ENCODE results near the gene STING1. TPM values are rescaled to one million over a fixed set of nuclear protein-coding genes. Genes with fewer than 3 reads are reported as not detected.
"Not testable (repeated sequence)": the region's sequence is repeated elsewhere in the genome, so short reads cannot be mapped to it uniquely, and the experiment has no call there.

STING1 gene
- polyA plus RNA-seq, 1 donor from 2014 or later, result 0.12 TPM

DNA sequence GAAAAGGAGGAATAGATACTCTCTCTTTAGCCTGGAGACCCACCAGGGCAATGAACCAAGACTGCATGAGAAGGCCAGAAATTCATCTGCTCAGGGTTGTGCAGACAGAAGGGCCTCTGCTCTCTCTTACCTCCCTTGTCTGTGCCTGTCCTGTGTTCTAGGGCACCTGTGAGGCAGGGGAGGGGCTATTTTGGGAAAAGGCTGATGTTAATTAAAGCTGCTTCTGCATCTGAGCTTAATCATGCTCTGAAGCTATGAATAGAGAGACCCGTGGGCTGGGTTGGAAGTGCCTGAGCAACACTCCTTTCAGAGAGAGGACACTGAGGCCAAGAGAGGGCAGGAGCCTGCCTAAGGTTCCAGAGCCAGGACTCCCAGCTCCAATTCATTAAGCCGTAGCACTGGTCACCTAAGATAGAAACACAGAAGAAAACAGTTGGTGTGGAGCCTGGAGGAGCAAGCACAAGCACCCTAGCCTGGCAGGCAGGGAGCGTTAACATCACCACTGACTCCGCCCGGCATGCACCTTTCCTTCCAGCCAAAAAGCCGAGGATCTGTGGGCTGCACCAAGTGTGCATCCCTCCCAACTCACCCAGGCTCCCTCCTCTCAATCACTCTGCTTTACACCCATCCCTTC, 31.4 kb upstream of the STING1 start:
- Histone ChIP-seq H3K27ac (ENCODE audit: low read length) (no peak overlapping the region), H2AFZ (ENCODE audit: low read depth, low read length) (no peak overlapping the region), H3K9ac (ENCODE audit: low read length) (no peak overlapping the region), H3K4me2 (ENCODE audit: low read length) (no peak overlapping the region), H3K9me2 (ENCODE audit: insufficient read depth, low read length) (no peaks in the 10 kb centered on the region), H4K20me1 (ENCODE audit: insufficient read depth) (no peaks in the 10 kb centered on the region), H3F3A (ENCODE audit: insufficient read depth, low read length, poor library complexity, severe bottlenecking) (no peaks in the 10 kb centered on the region), H3K27me3 (ENCODE audit: insufficient read depth, low read depth, low read length) (no peaks in the 10 kb centered on the region), H3K36me3 (ENCODE audit: insufficient read depth, low read length) (no peaks in the 10 kb centered on the region), H3K4me3 (ENCODE audit: low read length) (no peak overlapping the region), H3K79me2 (replicated peaks; ENCODE audit: insufficient read depth, low read length) (no peaks in the 10 kb centered on the region), H3K9me3 (ENCODE audit: low read length) (no peaks in the 10 kb centered on the region)
- TF ChIP-seq, protein P1, sequence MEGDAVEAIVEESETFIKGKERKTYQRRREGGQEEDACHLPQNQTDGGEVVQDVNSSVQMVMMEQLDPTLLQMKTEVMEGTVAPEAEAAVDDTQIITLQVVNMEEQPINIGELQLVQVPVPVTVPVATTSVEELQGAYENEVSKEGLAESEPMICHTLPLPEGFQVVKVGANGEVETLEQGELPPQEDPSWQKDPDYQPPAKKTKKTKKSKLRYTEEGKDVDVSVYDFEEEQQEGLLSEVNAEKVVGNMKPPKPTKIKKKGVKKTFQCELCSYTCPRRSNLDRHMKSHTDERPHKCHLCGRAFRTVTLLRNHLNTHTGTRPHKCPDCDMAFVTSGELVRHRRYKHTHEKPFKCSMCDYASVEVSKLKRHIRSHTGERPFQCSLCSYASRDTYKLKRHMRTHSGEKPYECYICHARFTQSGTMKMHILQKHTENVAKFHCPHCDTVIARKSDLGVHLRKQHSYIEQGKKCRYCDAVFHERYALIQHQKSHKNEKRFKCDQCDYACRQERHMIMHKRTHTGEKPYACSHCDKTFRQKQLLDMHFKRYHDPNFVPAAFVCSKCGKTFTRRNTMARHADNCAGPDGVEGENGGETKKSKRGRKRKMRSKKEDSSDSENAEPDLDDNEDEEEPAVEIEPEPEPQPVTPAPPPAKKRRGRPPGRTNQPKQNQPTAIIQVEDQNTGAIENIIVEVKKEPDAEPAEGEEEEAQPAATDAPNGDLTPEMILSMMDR (IDR thresholded peaks at IDR 0.05; ENCODE audit: poor library complexity, severe bottlenecking), result peak; percentile 23
- no peak for TF ChIP-seq SMC3 (conservative IDR thresholded peaks at IDR 0.05; ENCODE audit: poor library complexity)

DNA sequence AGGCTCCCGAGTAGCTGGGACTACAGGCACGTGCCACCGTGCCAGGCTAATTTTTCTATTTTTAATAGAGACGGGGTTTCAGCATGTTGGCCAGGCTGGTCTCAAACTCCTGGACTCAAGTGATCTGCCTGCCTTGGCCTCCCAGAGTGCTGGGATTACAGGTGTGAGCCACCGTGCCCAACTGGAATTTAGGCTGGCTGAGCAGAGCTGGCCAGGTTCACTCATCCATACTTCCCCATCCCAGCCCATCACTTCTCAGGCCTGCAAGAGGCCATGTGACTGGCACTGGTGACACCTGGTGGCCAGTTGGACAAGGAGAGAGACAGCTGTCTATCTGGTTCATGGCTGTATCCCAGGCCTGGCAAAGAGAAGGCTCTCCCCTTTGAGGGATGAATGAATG, 30.9 kb upstream of the STING1 start:
- not testable (repeated sequence) for H3K27me3 ChIP-seq (ENCODE audit: insufficient read depth, low read depth, low read length); H3K79me2 ChIP-seq (replicated peaks; ENCODE audit: insufficient read depth, low read length); H3K27ac ChIP-seq (ENCODE audit: low read length); H3F3A ChIP-seq (ENCODE audit: insufficient read depth, low read length, poor library complexity, severe bottlenecking); H4K20me1 ChIP-seq (ENCODE audit: insufficient read depth); H3K4me2 ChIP-seq (ENCODE audit: low read length); H3K9me3 ChIP-seq (ENCODE audit: low read length); H3K9me2 ChIP-seq (ENCODE audit: insufficient read depth, low read length); H3K9ac ChIP-seq (ENCODE audit: low read length); H3K36me3 ChIP-seq (ENCODE audit: insufficient read depth, low read length); H3K4me3 ChIP-seq (ENCODE audit: low read length); H2AFZ ChIP-seq (ENCODE audit: low read depth, low read length)
- peak; percentile 79 for TF ChIP-seq SMC3 (conservative IDR thresholded peaks at IDR 0.05; ENCODE audit: poor library complexity)
- TF ChIP-seq, protein P1 (IDR thresholded peaks at IDR 0.05; ENCODE audit: poor library complexity, severe bottlenecking), result peak; percentile 67
- TF ChIP-seq RAD21 (conservative IDR thresholded peaks at IDR 0.05), result peak; percentile 68

DNA sequence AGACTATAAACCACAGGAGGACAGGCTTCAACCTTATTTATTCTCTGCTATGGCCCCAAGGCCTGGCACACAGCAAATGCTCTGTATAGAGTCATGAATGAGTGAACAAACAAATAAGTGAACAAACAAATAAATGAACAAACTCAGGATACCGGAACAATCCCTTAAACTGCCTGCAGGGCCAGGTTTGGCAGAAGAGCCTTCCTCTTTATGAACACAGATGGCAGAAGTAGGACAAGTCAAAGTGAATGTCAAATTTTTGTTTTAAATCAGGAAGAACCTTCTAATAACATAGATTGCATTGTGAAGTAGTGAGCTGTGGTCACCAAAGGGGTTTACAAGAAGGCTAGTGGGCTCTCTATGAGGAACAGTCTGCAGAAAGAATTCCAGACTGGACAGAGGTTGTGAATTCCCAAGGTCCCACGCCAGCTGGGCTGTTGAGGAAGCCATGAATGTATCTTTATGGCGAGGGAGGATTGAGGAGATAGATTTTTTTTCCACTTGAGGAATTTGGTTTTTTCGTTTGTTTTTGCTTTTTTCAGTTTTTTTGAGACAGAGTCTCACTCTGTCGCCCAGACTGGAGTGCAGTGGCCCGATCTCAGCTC, 30.3 kb upstream of the STING1 start:
- H3K9me2 ChIP-seq (ENCODE audit: insufficient read depth, low read length), result no peaks in the 10 kb centered on the region
- H2AFZ ChIP-seq (ENCODE audit: low read depth, low read length), result no peak overlapping the region
- H4K20me1 ChIP-seq (ENCODE audit: insufficient read depth), result no peaks in the 10 kb centered on the region
- no peaks in the 10 kb centered on the region for H3K36me3 ChIP-seq (ENCODE audit: insufficient read depth, low read length)
- no peak overlapping the region for H3K4me3 ChIP-seq (ENCODE audit: low read length)
- H3F3A ChIP-seq (ENCODE audit: insufficient read depth, low read length, poor library complexity, severe bottlenecking), result no peaks in the 10 kb centered on the region
- no peak overlapping the region for H3K4me2 ChIP-seq (ENCODE audit: low read length)
- H3K9ac ChIP-seq (ENCODE audit: low read length), result no peak overlapping the region
- no peaks in the 10 kb centered on the region for H3K9me3 ChIP-seq (ENCODE audit: low read length)
- TF ChIP-seq TAF1 (IDR thresholded peaks at IDR 0.05; ENCODE audit: low read depth), result no peak
- TF ChIP-seq MXI1 (conservative IDR thresholded peaks at IDR 0.05; ENCODE audit: poor library complexity, severe bottlenecking), result no peak
- no peak for TF ChIP-seq SMC3 (conservative IDR thresholded peaks at IDR 0.05; ENCODE audit: poor library complexity)
- no peak for TF ChIP-seq EZH2 (IDR thresholded peaks at IDR 0.05; ENCODE audit: borderline replicate concordance, insufficient read depth, low read length, poor library complexity, severe bottlenecking)
- no peak for TF ChIP-seq EP300 (conservative IDR thresholded peaks at IDR 0.05; ENCODE audit: poor library complexity, severe bottlenecking)
- TF ChIP-seq POLR2AphosphoS5 (IDR thresholded peaks at IDR 0.05), result no peak
- TF ChIP-seq, protein P1 (IDR thresholded peaks at IDR 0.05; ENCODE audit: poor library complexity, severe bottlenecking), result no peak
- TF ChIP-seq RAD21 (conservative IDR thresholded peaks at IDR 0.05), result no peak
- TF ChIP-seq, protein P2, sequence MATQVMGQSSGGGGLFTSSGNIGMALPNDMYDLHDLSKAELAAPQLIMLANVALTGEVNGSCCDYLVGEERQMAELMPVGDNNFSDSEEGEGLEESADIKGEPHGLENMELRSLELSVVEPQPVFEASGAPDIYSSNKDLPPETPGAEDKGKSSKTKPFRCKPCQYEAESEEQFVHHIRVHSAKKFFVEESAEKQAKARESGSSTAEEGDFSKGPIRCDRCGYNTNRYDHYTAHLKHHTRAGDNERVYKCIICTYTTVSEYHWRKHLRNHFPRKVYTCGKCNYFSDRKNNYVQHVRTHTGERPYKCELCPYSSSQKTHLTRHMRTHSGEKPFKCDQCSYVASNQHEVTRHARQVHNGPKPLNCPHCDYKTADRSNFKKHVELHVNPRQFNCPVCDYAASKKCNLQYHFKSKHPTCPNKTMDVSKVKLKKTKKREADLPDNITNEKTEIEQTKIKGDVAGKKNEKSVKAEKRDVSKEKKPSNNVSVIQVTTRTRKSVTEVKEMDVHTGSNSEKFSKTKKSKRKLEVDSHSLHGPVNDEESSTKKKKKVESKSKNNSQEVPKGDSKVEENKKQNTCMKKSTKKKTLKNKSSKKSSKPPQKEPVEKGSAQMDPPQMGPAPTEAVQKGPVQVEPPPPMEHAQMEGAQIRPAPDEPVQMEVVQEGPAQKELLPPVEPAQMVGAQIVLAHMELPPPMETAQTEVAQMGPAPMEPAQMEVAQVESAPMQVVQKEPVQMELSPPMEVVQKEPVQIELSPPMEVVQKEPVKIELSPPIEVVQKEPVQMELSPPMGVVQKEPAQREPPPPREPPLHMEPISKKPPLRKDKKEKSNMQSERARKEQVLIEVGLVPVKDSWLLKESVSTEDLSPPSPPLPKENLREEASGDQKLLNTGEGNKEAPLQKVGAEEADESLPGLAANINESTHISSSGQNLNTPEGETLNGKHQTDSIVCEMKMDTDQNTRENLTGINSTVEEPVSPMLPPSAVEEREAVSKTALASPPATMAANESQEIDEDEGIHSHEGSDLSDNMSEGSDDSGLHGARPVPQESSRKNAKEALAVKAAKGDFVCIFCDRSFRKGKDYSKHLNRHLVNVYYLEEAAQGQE (IDR thresholded peaks at IDR 0.05; ENCODE audit: borderline replicate concordance), result no peak
- H3K27me3 ChIP-seq (ENCODE audit: insufficient read depth, low read depth, low read length), result no peaks in the 10 kb centered on the region
- H3K27ac ChIP-seq (ENCODE audit: low read length), result no peak overlapping the region
- no peaks in the 10 kb centered on the region for H3K79me2 ChIP-seq (replicated peaks; ENCODE audit: insufficient read depth, low read length)
